ENCODE results near the gene SEPTIN6.
A peak's percentile ranks its signal among the peaks of the same experiment; 100 is the strongest.

Gene SEPTIN6

DNA sequence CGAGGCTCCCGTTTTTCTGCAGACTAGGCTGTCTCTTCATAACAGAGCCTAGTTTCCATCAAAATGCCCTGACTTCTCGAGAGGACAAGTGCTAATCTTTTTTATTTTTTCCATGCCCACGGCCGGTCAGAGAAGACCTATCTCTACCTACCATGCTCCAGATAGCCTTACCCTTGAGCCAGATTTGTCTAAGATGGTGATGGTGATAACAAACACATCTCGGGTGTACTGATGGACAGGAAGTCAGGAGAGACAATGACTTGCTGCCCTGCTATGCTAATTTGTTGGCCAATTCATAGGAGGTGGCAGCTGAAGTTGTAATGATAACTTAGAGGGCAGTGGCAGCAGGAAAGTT lies 44.6 kb downstream of the SEPTIN6 start:
- DNase-seq (ENCODE audit: low read depth in 2 of 2): no peak

DNA sequence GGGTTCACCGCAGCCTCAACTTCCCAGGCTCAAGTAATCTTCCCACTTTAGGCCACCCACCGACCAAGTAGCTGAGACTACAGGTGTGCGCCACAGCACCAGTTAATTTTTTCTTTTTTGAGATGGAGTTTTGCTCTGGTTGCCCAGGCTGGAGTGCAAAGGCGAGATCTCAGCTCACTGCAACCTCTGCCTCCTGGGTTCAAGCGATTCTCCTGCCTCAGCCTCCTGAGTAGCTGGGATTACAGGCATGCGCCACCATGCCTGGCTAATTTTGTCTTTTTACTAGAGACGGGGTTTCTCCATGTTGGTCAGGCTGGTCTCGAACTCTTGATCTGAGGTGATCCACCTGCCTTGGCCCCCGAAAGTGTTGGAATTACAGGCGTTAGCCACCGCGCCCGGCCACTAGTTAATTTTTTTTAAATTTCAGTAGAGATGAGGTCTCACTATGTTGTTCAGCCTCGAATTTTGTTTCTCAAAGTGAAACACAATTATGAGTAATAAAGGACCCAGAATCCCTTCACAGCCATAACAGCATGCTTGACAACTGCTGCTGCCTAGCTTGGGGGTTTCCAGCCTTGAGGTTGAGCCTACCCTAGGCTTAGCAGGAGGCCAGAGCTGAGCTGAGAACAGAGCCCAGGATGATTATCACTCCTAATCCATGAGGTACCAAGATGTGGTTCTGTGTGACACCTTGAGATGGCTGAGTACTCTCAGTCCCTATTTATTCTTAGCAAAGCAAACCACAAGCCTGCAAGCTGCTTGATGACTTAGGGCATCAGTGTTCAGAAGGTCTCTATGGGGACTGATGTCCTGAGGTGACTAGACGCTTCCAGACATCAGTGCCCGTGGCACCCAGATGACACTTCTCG lies 45.2 kb downstream of the SEPTIN6 start:
- DNase-seq (ENCODE audit: low read depth in 2 of 2): peak in 1 of 2 donors; percentile 21

DNA sequence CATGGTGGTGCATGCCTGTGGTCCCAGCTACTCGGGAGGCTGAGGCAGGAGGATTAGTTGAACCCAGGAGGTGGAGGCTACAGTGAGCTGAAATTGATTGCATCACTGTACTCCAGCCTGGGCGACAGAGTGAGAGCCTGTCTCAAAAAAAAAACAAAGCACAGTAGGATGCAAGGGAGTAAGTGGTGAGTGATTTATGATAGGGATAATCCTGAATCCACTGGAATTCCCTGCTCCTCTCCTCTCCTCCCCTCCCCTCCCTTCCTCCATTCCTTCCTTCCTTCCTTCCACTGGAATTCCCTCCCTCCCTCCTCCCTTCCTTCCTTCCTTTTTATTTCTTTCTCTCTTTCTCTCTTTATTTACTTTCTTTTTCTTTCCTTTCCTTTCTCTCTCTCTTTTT lies 45.9 kb downstream of the SEPTIN6 start:
- DNase-seq (ENCODE audit: low read depth in 2 of 2): no peak

DNA sequence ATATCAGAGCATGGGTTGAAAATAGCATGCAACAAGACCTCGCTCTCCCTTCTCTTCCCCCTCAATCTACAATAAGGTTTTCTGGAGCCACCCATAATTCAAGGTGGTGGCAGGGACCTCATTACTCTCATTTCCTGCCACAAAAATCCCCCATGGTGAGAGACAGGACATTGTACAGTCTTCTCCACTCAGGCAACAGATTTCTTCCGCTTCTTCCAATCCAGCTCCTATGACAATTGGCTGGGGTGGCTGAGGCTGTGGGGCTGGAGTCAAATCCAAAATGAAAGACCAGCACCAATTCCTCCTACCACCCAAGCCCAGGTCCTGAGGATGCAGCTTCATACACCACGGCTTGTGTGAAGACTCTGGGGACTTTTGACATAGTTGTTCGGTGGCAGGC lies 46.5 kb downstream of the SEPTIN6 start:
- DNase-seq (ENCODE audit: low read depth in 2 of 2): no peak

DNA sequence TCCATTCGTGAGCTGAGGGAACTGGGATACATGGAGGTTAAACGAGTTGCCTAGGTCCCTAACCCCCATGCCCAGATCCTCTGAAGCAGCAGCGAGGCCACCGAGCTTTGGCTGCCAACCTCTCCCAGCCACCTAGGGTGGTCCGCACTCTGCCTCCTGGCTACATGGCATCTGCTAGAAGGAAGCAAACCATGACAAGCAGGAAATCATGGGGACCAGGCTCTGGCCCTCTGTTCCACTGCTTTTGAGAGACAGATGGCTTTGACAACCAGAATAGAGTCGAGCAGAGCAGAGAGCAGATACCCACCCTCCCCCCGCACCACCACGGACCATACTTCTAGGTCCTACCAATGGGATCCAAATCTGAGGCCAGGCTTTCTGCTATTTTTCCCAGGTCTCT lies 49.3 kb downstream of the SEPTIN6 start:
- no peak for DNase-seq (ENCODE audit: low read depth in 2 of 2)

All from activated CD8-positive, alpha-beta memory T cell treated with anti-CD3 and anti-CD28 coated beads for 4 hours (primary cell).